GM21786 (cell line): ENCODE measurements around the gene GNG13.

ENCODE experiments used
- ATAC-seq: cut with Tn5 transposase; IDR thresholded peaks from one replicate; pipeline ENCODE4 v1.9.1; 2021; ENCODE audit not compliant: unreplicated experiment

The GNG13 gene

GRCh38 chr16:795580-796229 is 4.8 kb downstream of the GNG13 start:
- ATAC-seq = no peak

- no peak for ATAC-seq
Observed at GRCh38 chr16:794853-795466, 5.6 kb downstream of the GNG13 start.

GRCh38 chr16:794091-794822 is 6.3 kb downstream of the GNG13 start:
- no peak for ATAC-seq

- ATAC-seq = no peak
Observed at GRCh38 chr16:793414-793813, 7.1 kb downstream of the GNG13 start.

- ATAC-seq = no peak
Observed at GRCh38 chr16:792221-792995, 8.1 kb downstream of the GNG13 start.

- ATAC-seq = no peak
Observed at GRCh38 chr16:791131-791530, 9.4 kb downstream of the GNG13 start.

GRCh38 chr16:790086-790485 is 10.4 kb downstream of the GNG13 start:
- no peak for ATAC-seq

- no peak for ATAC-seq
Observed at GRCh38 chr16:789191-789850, 11.2 kb downstream of the GNG13 start.

GRCh38 chr16:788399-789126 is 12.0 kb downstream of the GNG13 start, which contains the start of gene CHTF18:
Gene CHTF18 (plus strand): TSS chr16:788620. CDS start chr16:788685, 65 bp downstream.
- peak; percentile 77 for ATAC-seq

GRCh38 chr16:787978-788398 is 12.5 kb downstream of the GNG13 start, which contains the start of gene RPUSD1:
Gene RPUSD1 (minus strand): TSS chr16:788381. CDS start chr16:787737, 644 bp downstream.
- peak; percentile 27 for ATAC-seq

- ATAC-seq = no peak
Observed at GRCh38 chr16:787321-787966, 13.1 kb downstream of the GNG13 start.

GRCh38 chr16:785563-786535 is 14.7 kb downstream of the GNG13 start:
- ATAC-seq = no peak

GRCh38 chr16:784431-784830 is 16.1 kb downstream of the GNG13 start:
- no peak for ATAC-seq

- ATAC-seq = no peak
Observed at GRCh38 chr16:783404-784161, 17.0 kb downstream of the GNG13 start.

GRCh38 chr16:782766-783403 is 17.6 kb downstream of the GNG13 start:
- no peak for ATAC-seq

- no peak for ATAC-seq
Observed at GRCh38 chr16:782258-782657, 18.3 kb downstream of the GNG13 start.

- no peak for ATAC-seq
Observed at GRCh38 chr16:781346-782010, 19.1 kb downstream of the GNG13 start.
